Panc1 (cell line): Measurements from ENCODE around the gene SSTR1. TPM values are rescaled to one million over a fixed set of nuclear protein-coding genes. Genes with fewer than 3 reads are reported as not detected.

Source experiments
- ATAC-seq: fragments of 200-7000 bp; cut with Tn5 transposase; 2 replicates; pipeline ENCODE4 v1.9.1; 2020; ENCODE audit warnings: mild to moderate bottlenecking, moderate library complexity
- BruUV-seq: library from RNA; stranded (reverse); fragments of 400-500 nt; replicated peaks from 2 replicates; lab custom pipeline; 2021; lab: Mats Ljungman, UMichigan
- CTCF ChIA-PET: fragments of 300-600 bp; sonication (Branson Sonifier 250); formaldehyde crosslinking; loops from one replicate; lab custom pipeline; 2022; ENCODE audit warnings: antibody characterized with exemption; lab: Charles Lee
- POLR2A ChIA-PET: fragments of 300-600 bp; sonication (Branson Sonifier 250); formaldehyde crosslinking; loops from one replicate; lab custom pipeline; 2022; ENCODE audit warnings: antibody characterized with exemption; lab: Charles Lee
- DNase-seq: peaks from one replicate; pipeline ENCODE4 v3.0.0-alpha.2; 2010; ENCODE audit warnings: low read depth, low spot score
- H3K27ac ChIP-seq: 2 replicates; pipeline ENCODE4 v1.5.1; 2011; ENCODE audit warnings: mild to moderate bottlenecking, low read length, inconsistent platforms
- H3K27me3 ChIP-seq: fragments of 200-500 bp; sonication (Bioruptor generic); 2 replicates; pipeline ENCODE4 v1.6.0; 2014; ENCODE audit warnings: low read length, inconsistent platforms; ENCODE audit not compliant: control insufficient read depth, insufficient read depth
- H3K36me3 ChIP-seq: fragments of 200-500 bp; sonication (Bioruptor generic); 2 replicates; pipeline ENCODE4 v1.5.1; 2014; ENCODE audit warnings: inconsistent platforms, mild to moderate bottlenecking, low read length, moderate library complexity; ENCODE audit not compliant: control insufficient read depth, insufficient read depth
- H3K4me1 ChIP-seq: 2 replicates; pipeline ENCODE4 v1.5.1; 2011; ENCODE audit warnings: inconsistent platforms, mild to moderate bottlenecking, low read length, moderate library complexity; ENCODE audit not compliant: control insufficient read depth, insufficient read depth
- H3K4me3 ChIP-seq, 2 experiments: 2 replicates each; pipeline ENCODE4 v1.5.1; 2011 to 2012; ENCODE audit warnings: low read depth in 2 of 2, low read length in 2 of 2, mild to moderate bottlenecking in 2 of 2, inconsistent platforms in 1 of 2, moderate library complexity in 1 of 2
- H3K9me3 ChIP-seq: fragments of 200-500 bp; sonication (Bioruptor generic); 2 replicates; pipeline ENCODE4 v1.5.1; 2014; ENCODE audit warnings: low read depth, mild to moderate bottlenecking, inconsistent platforms, low read length, moderate library complexity; ENCODE audit not compliant: control insufficient read depth, insufficient read depth
- CTCF ChIP-seq: fragments of 450-650 bp; IDR thresholded peaks from 2 replicates; pipeline ENCODE4 v1.5.1; 2017; ENCODE audit warnings: mild to moderate bottlenecking
- POLR2AphosphoS5 ChIP-seq: IDR thresholded peaks from 2 replicates; pipeline ENCODE4 v1.6.1; 2012; ENCODE audit warnings: mild to moderate bottlenecking, low read depth, low read length, moderate library complexity
- REST ChIP-seq, 2 experiments: IDR thresholded peaks; 2 replicates each; pipeline ENCODE4 v1.6.1; 2011 to 2012; ENCODE audit warnings: low read depth in 2 of 2, control low read depth in 1 of 2, low read length in 1 of 2, mild to moderate bottlenecking in 1 of 2, moderate library complexity in 1 of 2; ENCODE audit not compliant: insufficient read depth in 1 of 2
- SIN3A ChIP-seq: IDR thresholded peaks from 2 replicates; pipeline ENCODE4 v1.6.1; 2012; ENCODE audit warnings: low read depth, mild to moderate bottlenecking, low read length, moderate library complexity, borderline replicate concordance; ENCODE audit not compliant: insufficient read depth
- TCF7L2 ChIP-seq: IDR thresholded peaks from 2 replicates; pipeline ENCODE4 v1.6.1; 2011; ENCODE audit warnings: mild to moderate bottlenecking, low read depth, low read length, inconsistent platforms
- in situ Hi-C: cut with HindIII; loops from 2 replicates; pipeline ENCODE4 v1.10.0; 2016; ENCODE audit warnings: low sequenced_read_pairs, low pct_unique_long_range_greater_than_20kb
- intact Hi-C: fragments of 100-400 bp; cut with micrococcal nuclease; formaldehyde crosslinking; loops from one replicate; pipeline ENCODE4 v1.10.0; 2022; ENCODE audit not compliant: unreplicated experiment
- total RNA-seq: library from RNA; stranded (reverse); gene quantifications from one replicate; pipeline ENCODE4 v1.2.1, GENCODE V29; 2021; ENCODE audit not compliant: unreplicated experiment

SSTR1 gene
- total RNA-seq, 1 experiment from 2014 or later: not detected

- POLR2A ChIA-PET: no interaction called here
- Histone ChIP-seq H3K4me1 (no peaks in the 10 kb centered on the region), H3K27me3 (peaks cover 15% of the 10 kb centered on the region; the same call in 1 of the 2 replicates), H3K4me3 (no peak overlapping the region), H3K9me3 (no peaks in the 10 kb centered on the region), H3K27ac (no peak overlapping the region), H3K36me3 (no peaks in the 10 kb centered on the region)
- intact Hi-C loops: loop anchor here (10.0 kb wide), 1 partner anchor 301 kb away; no protein-coding TSS in a partner anchor
- ATAC-seq: no peak
- no peak for TF ChIP-seq TCF7L2
- TF ChIP-seq REST (IDR thresholded peaks at IDR 0.05; ENCODE audit: insufficient read depth in 1 of 2, low read depth in 2 of 2, low read length in 1 of 2): no peak
- no peak for TF ChIP-seq POLR2AphosphoS5
- TF ChIP-seq CTCF: no peak
- TF ChIP-seq SIN3A: no peak
- CTCF ChIA-PET: no interaction called here
- in situ Hi-C loops: no loop called here
- DNase-seq: no peak
- BruUV-seq: no TSS peak
These were observed 1.6 kb upstream of the SSTR1 start for GRCh38 chr14:38205949-38206665.

- Histone ChIP-seq H3K4me1 (no peaks in the 10 kb centered on the region), H3K9me3 (no peaks in the 10 kb centered on the region), H3K27ac (no peak overlapping the region), H3K27me3 (peaks cover 15% of the 10 kb centered on the region; the same call in 1 of the 2 replicates), H3K36me3 (no peaks in the 10 kb centered on the region), H3K4me3 (no peak overlapping the region)
- BruUV-seq: no TSS peak
- TF ChIP-seq REST (IDR thresholded peaks at IDR 0.05; ENCODE audit: insufficient read depth in 1 of 2, low read depth in 2 of 2, low read length in 1 of 2) (no peak), POLR2AphosphoS5 (no peak), TCF7L2 (no peak), CTCF (no peak), SIN3A (no peak)
- no peak for DNase-seq
- in situ Hi-C loops (no loop called here), intact Hi-C loops (loop anchor here (10.0 kb wide), 1 partner anchor 302 kb away; no protein-coding TSS in a partner anchor)
- POLR2A ChIA-PET: no interaction called here
- CTCF ChIA-PET: no interaction called here
- ATAC-seq: no peak
These were observed 871 bp upstream of the SSTR1 start for GRCh38 chr14:38206689-38207376.
